ENCODE results near the gene WSB1.

Gene WSB1

GRCh38 chr17:27360507-27360906 is 66.6 kb downstream of the WSB1 start:
- DNase-seq (ENCODE audit: low read depth): no peak

- no peak for DNase-seq (ENCODE audit: low read depth)
Observed at GRCh38 chr17:27361695-27362094, 67.8 kb downstream of the WSB1 start.

- DNase-seq (ENCODE audit: low read depth): no peak
Observed at GRCh38 chr17:27362503-27362902, 68.6 kb downstream of the WSB1 start.

- no peak for DNase-seq (ENCODE audit: low read depth)
Observed at GRCh38 chr17:27362909-27363308, 69.0 kb downstream of the WSB1 start.

- DNase-seq (ENCODE audit: low read depth): no peak
Observed at GRCh38 chr17:27363326-27363725, 69.4 kb downstream of the WSB1 start.
